GM18858 (cell line): ENCODE measurements around the gene FLNC.

Experiments
- ATAC-seq: cut with Tn5 transposase; IDR thresholded peaks from one replicate; pipeline ENCODE4 v1.9.1; 2021; ENCODE audit not compliant: unreplicated experiment

The FLNC gene

DNA sequence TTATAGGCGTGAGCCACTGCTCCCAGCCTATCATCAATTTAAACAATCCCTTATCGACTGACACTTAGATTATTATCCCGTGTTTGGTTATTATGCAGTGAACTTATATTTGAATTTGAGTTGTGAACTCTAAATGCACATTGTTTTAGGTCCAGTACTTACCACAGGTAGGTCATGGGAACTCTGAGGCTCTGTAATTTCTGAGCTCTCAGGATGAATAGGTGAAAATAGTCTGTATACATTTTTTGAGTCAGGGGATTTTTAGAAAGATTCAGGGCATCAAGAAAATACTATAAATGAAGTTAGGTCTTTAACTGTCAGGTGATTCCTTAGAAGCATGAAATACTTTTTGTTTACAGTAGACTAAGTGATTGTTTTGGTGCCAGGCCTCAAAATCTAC is 29.6 kb upstream of the FLNC start:
- no peak for ATAC-seq

DNA sequence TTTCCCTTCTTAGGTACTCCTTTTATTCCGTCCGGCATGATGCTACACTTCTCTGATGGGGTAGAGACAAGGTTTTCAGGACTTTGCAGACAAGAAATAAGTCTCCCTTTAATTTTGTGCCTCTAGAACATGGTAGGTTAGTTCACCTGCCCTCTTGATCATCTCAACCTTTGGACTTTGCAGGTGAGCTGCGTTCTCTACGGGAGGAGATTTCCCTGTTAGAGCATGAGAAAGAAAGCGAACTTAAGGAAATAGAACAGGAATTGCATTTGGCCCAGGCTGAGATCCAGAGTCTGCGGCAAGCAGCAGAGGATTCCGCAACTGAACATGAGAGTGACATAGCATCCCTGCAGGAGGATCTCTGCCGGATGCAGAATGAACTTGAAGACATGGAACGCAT is 29.2 kb upstream of the FLNC start:
- no peak for ATAC-seq

DNA sequence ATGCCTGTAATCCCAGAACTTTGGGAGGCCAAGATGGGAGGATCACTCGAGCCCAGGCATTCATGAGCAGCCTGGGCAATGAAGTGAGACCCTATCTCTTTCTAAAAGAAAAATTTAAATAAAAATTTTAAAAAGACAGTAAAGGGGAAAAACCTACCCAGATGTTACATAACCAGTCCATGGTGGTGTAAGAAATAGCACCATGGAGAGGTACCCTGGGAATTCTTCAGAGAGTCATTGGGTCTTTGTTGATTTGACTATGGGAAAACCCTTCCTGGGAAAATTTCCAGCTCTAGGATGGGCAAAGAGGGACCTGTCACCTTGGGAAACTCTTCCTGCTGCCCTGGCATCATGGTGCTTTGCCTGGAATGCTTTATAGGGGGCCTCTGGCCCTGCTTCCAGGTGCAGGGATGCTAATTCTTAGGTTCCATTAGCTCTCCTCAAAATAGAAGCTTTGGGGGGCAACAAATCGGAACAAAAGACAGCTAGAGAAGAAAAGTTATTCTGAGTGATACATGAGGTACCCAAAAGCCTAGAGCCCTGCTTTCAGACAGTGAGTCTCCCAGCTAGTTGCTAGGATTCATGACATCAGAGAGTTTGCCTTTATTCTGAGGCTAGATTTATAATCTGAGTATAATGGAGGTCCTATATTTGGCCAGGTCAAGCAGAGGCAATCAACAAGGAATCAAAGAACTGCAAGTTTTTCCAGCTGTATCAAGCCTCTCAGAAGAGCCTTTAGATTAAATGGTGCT is 28.4 kb upstream of the FLNC start:
- no peak for ATAC-seq

DNA sequence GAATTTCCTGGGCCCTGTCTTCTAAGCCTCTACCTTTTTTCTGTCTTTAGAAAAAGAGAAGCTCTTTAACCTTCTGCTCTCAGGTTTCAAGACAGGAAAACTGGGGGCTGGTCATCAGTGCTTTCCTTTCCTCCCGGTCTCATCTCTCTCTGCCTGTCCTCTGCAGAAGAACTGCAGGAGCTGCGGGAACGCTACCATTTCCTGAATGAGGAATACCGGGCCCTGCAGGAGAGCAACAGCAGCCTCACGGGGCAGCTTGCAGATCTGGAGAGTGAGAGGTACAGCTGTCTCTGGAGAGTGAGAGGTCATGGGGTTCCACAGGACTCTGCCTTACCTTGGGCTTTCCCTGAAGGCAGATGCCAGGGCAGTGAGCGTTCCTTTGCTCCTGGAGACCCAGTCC is 25.7 kb upstream of the FLNC start:
- ATAC-seq, result no peak

DNA sequence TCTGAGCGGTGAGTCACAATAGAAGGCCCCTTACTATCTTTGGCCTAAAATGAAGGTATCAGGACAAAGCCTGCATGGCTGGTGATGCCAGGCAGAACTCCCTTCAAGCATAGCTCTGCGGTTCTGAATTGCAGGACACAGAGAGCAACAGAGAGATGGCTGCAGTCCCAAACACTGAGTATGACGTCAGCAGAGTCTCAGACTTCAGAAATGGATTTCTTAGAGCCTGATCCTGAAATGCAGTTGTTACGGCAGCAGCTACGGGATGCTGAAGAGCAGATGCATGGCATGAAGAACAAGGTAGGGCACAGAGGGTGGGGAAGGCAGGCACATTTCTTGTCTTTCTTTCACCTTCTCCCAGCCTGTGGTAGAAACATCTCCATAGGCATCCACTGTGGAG is 25.0 kb upstream of the FLNC start:
- ATAC-seq, result no peak

DNA sequence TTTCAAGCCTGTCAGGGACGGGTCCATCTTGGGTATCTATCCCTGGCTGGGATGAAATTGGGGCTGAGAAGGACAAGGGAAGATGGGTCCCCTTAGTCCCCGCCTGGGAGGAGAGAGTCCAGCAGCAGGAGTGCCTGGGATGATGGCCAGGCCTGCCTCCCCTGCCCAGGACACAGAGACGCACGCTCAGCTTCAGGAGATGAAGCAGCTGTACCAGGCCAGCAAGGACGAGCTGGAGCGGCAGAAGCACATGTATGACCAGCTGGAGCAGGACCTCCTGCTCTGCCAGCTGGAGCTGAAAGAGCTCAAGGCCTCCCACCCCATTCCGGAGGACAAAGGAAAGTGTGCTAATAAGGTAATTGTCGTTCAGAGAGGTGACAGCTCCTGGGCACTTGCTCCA is 23.0 kb upstream of the FLNC start:
- ATAC-seq, result no peak

DNA sequence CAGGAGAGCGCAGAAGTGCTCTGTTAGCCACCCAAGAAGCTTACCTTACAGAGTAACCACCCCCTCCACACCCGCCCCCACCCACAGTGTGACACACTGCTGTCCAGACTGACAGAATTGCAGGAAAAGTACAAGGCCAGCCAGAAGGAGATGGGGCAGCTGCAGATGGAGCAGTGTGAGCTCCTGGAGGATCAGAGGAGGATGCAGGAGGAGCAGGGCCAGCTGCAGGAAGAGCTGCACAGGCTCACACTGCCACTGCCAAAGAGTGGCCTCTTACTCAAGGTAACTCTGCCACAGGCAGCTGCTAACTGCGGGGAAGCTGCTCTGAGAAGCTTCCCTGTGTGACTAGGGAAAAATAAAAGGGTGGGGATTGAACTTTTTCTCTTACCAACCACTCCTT is 20.8 kb upstream of the FLNC start:
- no peak for ATAC-seq

DNA sequence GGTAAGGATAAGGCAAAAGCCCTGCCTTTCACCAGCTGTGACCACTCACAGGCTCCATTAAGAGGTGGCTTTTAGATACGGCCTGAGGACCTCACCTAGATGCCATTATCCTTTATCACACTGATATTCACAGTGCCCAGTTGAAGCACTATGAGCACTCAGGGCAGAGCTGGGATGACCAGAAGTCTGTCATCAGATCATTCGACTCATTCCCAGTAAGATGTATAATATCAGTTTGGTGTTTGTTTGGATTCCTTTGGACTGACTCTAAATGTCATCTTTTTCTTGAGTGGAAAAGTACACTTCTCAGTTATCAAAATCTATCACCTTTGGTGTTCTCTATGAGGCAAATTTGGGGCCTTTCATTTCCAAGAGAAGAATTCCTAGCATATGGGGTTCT is 19.7 kb upstream of the FLNC start:
- ATAC-seq, result no peak

DNA sequence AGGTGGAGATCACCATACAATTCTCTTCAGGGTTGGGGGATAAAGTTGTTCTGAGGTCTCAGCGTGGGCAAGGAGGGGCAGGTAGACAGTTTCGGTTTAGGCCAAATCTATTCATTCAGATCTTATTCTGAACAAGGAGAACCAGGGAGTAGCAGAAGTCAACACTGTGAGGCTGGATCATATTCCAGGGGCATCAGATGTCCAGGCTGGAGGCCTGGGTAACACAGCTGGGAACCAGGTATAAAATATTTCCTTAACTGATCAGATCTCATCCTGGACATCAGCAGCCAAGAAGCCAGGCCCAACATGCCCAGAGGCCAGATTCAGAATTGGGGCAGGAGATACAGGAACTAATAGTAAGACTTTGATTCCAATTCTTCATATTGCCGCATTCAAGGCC is 19.2 kb upstream of the FLNC start:
- no peak for ATAC-seq

DNA sequence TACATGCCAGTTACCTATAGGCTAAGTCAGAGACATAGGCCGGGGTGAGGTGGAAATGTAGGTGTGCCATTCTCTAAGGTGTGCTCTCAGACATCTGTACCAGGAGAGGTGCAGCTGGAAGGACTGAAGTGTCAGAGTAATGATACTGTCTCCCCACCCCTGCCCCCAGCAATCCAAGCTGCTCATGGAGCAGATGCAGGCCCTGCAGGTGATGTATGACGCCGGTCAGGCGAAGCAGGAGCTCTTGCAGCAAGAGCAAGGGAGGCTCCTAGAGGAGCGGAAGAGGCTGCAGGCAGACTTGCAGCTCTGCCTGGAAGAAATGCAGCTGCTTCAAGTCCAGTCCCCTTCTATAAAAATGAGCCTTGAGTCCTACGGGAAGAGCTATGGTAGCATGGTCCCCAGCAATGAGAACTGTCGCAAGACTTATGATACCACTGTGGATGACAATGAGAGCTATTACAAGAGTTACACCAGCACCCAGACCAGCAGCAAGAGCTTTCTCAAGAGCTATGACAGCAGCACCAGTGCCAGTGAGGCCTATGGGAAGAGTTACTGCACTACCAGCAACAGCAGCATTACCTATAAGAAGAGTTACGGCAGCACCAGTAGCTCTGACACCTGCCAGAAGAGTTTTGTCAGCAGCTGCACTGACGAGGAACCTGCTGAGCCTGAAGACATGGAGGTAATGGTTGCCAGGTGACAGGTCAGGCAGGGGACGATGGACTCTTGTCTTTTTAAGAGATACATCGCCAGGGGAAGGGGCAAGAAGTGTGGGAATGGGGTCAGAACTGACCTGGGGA is 18.4 kb upstream of the FLNC start:
- no peak for ATAC-seq

DNA sequence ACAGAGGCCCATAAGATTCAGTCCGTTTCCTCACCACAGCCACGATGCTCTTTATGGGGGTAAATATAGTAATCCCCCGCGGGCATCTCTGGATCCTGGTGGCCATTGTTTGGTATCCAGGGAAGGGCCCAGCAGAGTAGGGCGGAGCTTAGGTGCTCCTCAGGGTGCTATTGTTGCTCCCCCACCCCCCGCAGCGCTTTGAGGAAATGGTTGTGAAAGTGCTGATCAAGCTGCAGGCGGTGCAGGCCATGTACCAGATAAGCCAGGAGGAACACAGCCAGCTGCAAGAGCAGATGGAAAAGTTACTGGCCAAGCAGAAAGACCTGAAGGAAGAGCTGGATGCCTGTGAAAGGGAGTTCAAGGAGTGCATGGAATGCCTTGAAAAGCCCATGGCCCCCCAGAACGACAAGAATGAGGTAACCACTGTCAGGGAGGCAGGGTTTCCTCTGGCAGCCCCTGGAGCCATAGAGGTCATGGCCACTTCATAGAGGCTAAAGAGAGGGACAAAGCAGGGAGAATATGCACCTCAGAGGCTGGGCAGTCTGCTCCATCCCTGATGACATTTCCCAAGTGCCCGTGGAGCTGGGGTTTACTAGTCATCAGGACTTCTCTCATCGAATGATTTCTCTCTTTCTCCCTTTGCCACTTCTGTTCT is 17.6 kb upstream of the FLNC start:
- no peak for ATAC-seq

DNA sequence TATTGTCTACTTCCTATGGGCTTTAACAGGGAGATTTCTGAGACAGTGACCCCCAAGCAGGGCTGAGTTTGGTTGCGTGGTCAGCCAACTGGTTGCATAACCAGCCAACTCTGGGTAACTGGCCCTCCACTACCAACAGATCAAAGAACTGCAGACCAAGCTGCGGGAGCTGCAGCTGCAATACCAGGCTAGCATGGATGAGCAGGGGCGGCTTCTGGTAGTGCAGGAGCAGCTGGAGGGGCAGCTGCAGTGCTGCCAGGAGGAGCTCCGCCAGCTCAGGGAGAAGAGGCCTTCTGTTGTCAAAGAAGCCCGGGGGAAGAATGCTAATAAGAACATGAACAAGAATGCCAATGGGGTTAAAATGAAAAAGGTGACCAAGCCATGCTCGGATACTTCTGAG is 15.7 kb upstream of the FLNC start:
- no peak for ATAC-seq

DNA sequence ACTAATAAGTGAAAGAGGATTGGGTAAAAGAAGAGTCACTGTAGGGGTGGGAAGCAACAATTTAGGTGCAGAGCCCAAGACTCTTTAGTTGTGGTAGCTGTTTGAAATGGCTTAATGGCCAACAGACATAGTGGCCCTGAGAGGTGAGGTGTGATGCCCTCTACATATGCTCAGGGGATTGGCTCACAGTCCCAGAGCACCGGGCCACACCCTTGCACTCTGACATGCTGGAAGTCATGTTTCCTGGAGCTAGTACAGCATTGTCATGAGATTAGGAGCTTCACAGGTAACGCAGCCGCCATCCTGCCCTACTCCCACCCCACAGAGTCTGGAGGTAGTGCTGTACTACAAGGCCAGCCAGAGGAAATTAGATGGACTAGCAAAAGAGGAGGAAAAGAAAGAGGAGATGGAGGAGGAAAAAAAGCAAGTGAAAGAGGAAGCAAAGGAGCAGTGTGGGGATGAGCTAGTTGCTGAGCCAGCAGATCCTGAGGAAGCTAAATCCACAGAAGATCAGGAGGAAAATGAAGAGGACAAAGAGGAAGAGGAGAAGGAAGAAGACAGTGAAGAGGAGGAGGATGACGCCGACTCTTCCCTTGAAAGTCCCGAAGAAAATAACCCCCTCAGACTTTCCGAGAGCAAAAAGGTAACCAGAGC is 14.8 kb upstream of the FLNC start:
- ATAC-seq, result no peak

DNA sequence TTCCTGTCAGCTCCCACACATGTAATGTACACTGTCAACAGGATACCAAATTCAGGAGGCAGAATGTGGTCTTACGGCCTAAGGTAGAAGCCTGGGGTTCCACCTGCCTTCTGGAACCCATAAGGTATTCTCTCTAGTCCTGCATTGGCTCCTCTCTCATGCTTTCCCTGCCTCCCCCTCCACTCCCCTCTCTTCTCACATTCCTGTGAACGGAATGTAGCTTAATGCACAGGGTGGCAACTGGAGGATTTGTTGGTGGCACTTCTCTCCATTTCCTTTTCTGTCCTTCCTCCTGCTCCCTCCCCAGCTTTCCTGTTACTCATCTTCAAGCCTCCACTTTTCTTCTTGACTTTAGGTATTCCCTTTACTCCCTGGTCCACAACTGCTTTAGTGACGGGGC is 11.5 kb upstream of the FLNC start:
- no peak for ATAC-seq

DNA sequence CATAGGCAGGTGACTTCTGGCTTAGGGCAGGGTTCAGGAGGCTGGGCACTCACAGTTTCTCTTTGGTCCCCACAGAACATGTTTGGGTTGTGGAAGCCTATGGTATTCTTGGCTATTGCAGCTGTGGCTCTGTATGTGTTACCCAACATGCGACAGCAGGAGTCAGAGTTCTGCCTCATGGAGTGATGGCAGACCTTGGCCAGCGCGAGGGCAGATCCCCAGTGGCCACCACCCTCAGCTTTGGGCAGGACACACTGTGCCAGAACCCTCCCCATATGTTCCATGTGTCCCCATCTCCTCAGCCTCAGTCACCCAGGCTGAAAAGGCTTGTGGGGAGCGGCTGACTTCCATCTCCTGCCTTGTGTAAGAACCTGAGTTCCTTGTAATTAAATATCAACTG is 8.5 kb upstream of the FLNC start:
- ATAC-seq, result no peak

DNA sequence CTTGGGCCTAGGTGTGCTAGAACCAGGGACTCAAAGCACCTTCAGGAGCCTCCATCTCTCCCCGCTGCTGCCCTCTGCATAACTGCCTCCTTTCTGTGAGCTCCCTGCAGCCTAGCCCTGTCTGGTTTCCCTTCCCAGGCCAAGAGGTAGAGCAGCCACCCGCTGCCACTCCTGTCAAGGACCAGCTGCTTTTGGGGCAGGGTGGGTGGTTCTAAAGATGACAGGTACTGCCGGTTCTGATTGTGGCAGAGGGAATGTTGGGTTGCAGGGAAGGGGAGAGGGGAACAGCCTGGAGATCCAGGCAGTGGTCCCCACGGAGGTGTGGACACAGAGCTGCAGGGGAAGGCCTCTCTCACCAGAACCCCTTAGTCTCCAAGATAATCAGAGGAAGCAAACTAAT is 3.7 kb upstream of the FLNC start:
- ATAC-seq, result no peak

DNA sequence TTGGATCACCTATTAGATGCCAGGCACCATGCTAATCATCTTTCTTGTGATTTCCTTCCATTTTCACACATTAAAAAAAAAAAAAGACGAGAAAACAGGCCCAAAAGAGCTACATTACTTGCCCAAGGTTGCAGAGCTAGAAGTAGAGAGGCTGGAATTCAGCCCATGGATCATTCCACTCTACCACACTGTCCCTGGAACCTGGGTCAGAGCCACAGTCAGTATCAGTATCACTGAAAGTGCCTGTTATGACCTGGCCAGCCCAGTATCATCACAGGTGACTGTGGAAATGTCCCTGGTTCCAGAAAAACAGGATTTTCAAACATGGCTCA is 3.3 kb upstream of the FLNC start:
- no peak for ATAC-seq

DNA sequence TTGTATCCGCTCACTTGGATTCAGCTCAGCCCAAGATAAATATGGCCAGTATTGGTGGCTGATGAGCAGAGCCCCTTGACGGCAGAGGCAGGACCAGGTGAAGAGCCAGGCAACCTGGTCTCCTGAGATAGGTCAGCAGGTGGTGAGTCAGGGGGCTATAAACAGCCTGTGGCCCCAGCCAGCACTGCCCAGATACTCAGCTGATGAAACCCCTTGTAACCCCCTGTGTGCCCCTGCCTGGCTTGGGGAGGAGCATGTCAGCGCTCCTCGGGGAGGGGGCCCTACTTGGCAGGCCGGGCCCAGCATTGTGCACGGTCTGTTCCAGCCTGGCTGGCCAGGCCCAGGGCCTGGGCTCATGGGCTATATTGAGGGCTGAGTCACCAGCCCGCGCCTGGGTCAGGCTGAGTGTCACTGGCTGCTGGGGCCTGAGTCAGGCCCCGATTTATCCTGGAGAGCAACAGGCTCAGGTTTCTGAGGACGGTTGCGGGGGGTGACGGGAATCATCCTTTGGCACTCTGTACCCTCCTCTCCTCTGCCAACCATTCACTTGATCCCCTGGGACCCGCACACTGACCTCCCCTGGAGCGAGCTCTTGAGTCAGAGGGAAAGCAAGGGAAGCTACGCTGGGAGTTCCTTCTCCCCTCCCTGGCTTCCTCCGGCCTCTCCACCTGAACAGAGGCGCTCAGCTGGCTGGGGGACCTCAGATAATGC is 2.8 kb upstream of the FLNC start:
- ATAC-seq, result no peak

DNA sequence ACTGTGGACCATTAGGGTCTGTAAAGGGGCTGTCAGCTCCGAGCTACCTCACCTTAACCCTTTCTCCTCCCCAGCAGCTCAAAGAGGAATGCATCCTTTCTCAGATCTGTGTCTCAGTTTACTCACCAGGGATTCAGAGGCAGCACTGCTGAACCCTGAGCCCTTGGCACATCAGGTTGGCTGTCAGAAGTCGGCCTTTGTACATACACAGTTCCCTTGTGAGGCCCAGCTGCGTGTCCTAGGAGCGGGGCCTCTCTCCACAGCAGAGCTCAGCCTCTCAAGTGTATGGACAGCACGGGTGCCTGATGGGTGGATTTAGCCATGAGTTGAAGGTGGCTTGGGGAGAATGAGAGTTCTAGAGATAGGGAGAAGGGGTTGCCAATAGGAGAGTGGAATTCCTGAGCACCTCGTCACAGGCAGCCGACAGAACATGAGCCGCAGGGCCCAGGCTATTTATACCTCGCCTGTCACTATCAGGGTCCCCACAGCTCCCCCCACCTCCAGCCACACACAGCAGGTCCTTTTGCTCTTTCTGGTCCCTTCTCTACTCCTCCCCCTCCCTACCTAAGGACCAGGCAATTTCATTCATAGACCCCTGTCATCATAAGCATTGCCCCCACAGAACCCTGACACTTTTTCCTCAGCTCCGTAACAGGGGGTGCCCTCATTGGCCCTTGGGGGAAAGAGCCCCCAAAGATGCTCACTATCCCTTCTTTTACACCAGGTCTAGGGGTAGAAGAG is 2.1 kb upstream of the FLNC start:
- no peak for ATAC-seq

DNA sequence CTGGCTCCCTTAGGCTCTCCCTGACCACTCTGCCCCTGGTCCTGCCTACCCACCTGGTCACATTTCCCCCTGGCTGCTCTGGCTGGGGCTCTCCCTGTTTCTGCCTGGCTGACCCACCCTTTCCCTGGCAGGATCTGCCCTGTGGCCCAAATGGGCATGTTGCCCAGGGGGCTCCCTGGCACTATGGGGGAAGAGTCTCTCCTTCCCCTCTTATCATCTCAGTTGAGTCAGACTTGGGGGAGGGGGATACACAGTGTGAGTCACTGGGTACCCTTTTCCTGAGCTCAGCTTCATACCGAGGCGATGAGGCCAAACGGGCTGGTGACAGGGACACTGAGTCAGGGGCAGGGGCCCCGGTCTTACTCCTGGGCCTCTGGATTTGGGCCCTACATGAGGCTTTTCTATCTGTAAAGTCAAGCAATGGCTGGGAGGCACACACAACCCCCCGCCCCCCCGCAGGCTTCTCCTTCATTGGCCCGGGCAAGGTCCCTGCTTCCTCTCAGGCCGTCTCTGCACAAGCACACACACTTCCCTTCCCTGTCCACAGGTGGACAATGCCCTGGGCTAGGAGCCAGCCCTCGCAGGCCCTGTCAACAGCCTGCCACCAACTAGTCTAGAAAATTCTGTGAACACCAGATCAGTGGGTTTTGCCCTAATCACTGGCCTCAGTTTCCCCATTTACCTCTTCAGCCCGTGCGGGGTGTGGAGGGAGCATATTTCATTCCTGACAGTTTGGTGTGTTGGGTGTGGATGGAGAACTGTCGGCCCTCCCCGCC is 627 bp upstream of the FLNC start:
- no peak for ATAC-seq
